ENCODE results near the gene RSL1D1. TPM values are rescaled to one million over a fixed set of nuclear protein-coding genes. Genes with fewer than 3 reads are reported as not detected.

Gene RSL1D1
- polyA plus RNA-seq, 1 experiment = 169 TPM

GRCh38 chr16:11877374-11877773 is 26.0 kb upstream of the RSL1D1 start:
- CTCF ChIA-PET = interaction anchor here (2.3 kb wide), 1 partner anchor 190 kb away, joined by 9 read pairs; no protein-coding TSS in a partner anchor
- Histone ChIP-seq H3K4me3 (ENCODE audit: low read depth, low read length) (no peak overlapping the region), H3K27ac (ENCODE audit: low read depth, low read length) (no peak overlapping the region), H3K27me3 (ENCODE audit: control insufficient read depth, insufficient read depth, low read length) (no peaks in the 10 kb centered on the region), H3K9me3 (ENCODE audit: control insufficient read depth, insufficient read depth, low read length) (no peaks in the 10 kb centered on the region)
- DNase-seq (ENCODE audit: low read depth, low spot score) = no peak
- no peak for TF ChIP-seq CTCF (IDR thresholded peaks at IDR 0.05; ENCODE audit: low read depth, low read length)
- POLR2A ChIA-PET = no interaction called here

GRCh38 chr16:11876306-11876705 is 25.0 kb upstream of the RSL1D1 start:
- ChIA-PET POLR2A (no interaction called here), CTCF (no interaction called here)
- TF ChIP-seq CTCF (IDR thresholded peaks at IDR 0.05; ENCODE audit: low read depth, low read length) = no peak
- Histone ChIP-seq H3K9me3 (ENCODE audit: control insufficient read depth, insufficient read depth, low read length) (no peaks in the 10 kb centered on the region), H3K27ac (ENCODE audit: low read depth, low read length) (no peak overlapping the region), H3K4me3 (ENCODE audit: low read depth, low read length) (no peak overlapping the region), H3K27me3 (ENCODE audit: control insufficient read depth, insufficient read depth, low read length) (no peaks in the 10 kb centered on the region)
- no peak for DNase-seq (ENCODE audit: low read depth, low spot score)

DNA sequence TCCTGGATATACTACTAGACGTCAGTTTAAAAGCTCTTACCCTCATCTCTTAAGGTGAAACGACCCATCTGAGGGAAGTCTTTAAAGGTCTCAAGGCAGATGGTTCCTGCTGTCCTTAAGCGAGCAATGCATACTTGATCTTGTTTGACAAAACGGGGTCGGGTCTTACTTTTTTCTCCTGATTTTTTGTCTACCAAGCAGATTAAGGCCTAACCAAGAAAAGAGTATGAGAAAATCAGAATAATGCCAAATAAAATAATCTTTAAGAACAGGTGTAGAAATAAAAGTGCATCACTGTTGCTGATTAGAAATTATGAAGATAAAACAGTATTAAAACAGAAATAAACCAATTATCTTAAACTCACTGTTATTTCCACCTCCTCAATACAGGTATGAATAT is 24.4 kb upstream of the RSL1D1 start:
- H3K27me3 ChIP-seq (ENCODE audit: control insufficient read depth, insufficient read depth, low read length) = no peaks in the 10 kb centered on the region
- ChIA-PET POLR2A (no interaction called here), CTCF (interaction anchor here (0.6 to 1.0 kb wide), 3 partner anchors 11 to 193 kb away, joined by 3 to 4 read pairs (median 3); no protein-coding TSS in a partner anchor)
- H3K9me3 ChIP-seq (ENCODE audit: control insufficient read depth, insufficient read depth, low read length) = no peaks in the 10 kb centered on the region
- no peak for TF ChIP-seq CTCF (IDR thresholded peaks at IDR 0.05; ENCODE audit: low read depth, low read length)
- H3K4me3 ChIP-seq (ENCODE audit: low read depth, low read length) = no peak overlapping the region
- DNase-seq (ENCODE audit: low read depth, low spot score) = no peak
- no peak overlapping the region for H3K27ac ChIP-seq (ENCODE audit: low read depth, low read length)

GRCh38 chr16:11871193-11871592 is 19.9 kb upstream of the RSL1D1 start:
- H3K9me3 ChIP-seq (ENCODE audit: control insufficient read depth, insufficient read depth, low read length) = no peaks in the 10 kb centered on the region
- ChIA-PET CTCF (interaction anchor here (0.6 to 2.5 kb wide), 3 partner anchors 131 to 197 kb away, joined by 3 to 20 read pairs (median 4); no protein-coding TSS in a partner anchor), POLR2A (no interaction called here)
- TF ChIP-seq CTCF (IDR thresholded peaks at IDR 0.05; ENCODE audit: low read depth, low read length) = peak; percentile 23; the same call in 1 of the 2 replicates
- DNase-seq (ENCODE audit: low read depth, low spot score) = no peak
- no peaks in the 10 kb centered on the region for H3K27me3 ChIP-seq (ENCODE audit: control insufficient read depth, insufficient read depth, low read length)
- H3K27ac ChIP-seq (ENCODE audit: low read depth, low read length) = no peak overlapping the region
- no peak overlapping the region for H3K4me3 ChIP-seq (ENCODE audit: low read depth, low read length)

GRCh38 chr16:11870399-11870798 is 19.1 kb upstream of the RSL1D1 start:
- no peak overlapping the region for H3K27ac ChIP-seq (ENCODE audit: low read depth, low read length)
- no peaks in the 10 kb centered on the region for H3K27me3 ChIP-seq (ENCODE audit: control insufficient read depth, insufficient read depth, low read length)
- ChIA-PET CTCF (interaction anchor here (0.6 to 2.5 kb wide), 3 partner anchors 183 to 337 kb away, joined by 4 to 20 read pairs (median 9); no protein-coding TSS in a partner anchor), POLR2A (no interaction called here)
- no peak for DNase-seq (ENCODE audit: low read depth, low spot score)
- TF ChIP-seq CTCF (IDR thresholded peaks at IDR 0.05; ENCODE audit: low read depth, low read length) = no peak
- H3K9me3 ChIP-seq (ENCODE audit: control insufficient read depth, insufficient read depth, low read length) = no peaks in the 10 kb centered on the region
- no peak overlapping the region for H3K4me3 ChIP-seq (ENCODE audit: low read depth, low read length)
